NCI-H2107 (cell line): ENCODE results near the gene HOXC11.

ENCODE experiments used
- DNase-seq: peaks from one replicate; lab custom pipeline; 2025; lab: John Stamatoyannopoulos, UW

Gene HOXC11

DNA sequence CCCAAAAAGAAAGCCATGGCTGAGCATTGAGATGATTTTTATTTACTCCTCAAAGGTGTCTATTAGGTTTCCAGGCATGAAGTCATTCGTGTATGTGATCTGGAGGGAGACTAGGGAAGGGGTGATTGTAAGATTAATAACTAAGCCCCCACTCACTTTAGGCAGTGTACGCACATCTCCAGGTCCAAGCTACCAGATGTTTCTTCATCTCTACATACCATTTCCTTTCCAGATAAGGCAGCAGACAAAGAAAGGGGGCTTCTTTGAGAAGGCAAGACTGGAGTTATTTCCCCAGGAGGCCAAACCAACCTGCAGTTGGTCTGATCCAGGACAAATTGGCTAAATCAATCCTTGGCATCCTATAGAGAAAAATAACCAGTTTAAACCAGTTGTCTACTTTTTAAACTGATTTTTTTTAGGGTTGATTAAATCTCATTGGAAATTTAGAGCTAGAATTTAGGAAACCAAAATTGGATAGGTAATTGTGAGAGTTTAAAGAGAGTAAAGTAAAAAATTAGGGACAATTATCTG is 30.4 kb upstream of the HOXC11 start:
- no peak for DNase-seq

- no peak for DNase-seq
These were observed 28.7 kb upstream of the HOXC11 start for GRCh38 chr12:53944209-53944608.

DNA sequence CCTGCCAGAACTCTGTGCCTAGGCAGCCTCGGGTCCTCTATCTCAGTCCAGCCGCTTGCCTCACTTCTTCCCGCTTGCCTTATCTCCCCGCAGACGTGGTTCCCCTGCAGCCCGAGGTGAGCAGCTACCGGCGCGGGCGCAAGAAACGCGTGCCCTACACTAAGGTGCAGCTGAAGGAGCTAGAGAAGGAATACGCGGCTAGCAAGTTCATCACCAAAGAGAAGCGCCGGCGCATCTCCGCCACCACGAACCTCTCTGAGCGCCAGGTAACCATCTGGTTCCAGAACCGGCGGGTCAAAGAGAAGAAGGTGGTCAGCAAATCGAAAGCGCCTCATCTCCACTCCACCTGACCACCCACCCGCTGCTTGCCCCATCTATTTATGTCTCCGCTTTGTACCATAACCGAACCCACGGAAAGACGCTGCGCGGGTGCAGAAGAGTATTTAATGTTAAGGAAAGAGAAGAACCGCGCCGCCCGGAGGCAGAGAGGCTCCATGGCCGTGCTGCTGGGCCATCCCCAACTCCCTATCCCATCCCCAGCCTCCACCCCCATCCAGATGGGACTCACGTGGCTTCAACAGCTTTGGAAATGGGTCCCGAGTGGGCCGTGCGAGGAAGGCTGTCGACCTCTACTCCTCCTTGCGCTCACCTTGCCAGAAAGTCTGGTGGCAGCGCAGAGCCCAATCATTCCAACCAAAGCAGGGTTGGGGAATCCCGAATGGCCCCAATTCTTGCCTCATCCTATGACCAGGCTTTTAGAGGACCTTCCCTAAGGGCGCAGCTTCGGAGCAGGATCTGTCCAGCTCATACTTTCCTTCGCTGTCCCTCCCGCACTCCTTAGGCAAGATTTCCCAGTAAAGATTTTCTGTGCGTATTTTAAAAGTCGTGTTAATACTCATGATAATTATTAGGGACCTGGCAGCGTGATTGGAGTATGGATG is 27.7 kb upstream of the HOXC11 start:
- no peak for DNase-seq

GRCh38 chr12:53947743-53948142 is 25.2 kb upstream of the HOXC11 start:
- no peak for DNase-seq

DNA sequence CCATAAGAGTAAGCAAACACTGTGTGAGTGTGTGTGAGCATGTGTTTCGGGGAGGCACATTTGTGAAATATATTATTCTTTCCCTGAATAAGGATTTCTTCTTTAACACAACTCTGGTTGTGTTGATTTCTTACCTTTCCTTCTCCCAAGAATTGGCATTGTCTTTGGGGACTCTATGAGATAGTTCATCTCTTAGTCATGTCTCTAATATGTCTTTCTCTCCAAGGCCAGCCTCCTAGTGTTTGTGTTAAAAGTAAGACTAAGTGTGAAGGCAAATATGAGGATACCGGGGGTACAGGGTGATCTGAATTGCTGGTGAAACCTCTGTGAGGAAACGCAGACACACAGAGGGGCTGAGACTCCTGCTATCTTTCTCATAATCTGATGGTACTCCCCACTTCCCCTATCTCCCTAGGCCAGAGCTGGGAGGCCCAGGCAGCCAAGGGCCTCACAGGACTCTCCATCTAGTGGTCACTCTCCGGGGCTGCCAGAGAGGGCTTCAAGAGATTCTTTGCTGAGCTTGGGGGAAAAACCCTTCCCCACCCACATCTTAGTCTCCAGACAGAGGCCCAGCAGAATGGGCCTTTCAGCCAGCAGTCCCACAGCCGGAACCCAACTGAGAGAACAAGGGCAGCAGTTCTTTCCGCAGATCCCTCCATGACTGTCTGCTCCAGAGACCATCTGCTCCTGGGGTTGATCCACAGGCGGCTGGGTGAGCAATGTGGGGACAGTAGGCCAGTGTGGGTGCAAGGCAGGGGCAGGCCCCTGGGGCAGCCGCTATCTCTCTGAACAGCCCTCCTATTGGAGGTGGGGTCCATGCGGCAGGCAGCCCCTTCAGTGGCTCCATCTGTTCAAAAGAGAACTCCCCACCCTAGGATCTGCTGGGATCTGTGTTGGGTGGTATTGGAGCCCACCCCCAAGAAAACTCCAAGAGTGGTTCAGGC is 24.0 kb upstream of the HOXC11 start:
- DNase-seq = no peak

DNA sequence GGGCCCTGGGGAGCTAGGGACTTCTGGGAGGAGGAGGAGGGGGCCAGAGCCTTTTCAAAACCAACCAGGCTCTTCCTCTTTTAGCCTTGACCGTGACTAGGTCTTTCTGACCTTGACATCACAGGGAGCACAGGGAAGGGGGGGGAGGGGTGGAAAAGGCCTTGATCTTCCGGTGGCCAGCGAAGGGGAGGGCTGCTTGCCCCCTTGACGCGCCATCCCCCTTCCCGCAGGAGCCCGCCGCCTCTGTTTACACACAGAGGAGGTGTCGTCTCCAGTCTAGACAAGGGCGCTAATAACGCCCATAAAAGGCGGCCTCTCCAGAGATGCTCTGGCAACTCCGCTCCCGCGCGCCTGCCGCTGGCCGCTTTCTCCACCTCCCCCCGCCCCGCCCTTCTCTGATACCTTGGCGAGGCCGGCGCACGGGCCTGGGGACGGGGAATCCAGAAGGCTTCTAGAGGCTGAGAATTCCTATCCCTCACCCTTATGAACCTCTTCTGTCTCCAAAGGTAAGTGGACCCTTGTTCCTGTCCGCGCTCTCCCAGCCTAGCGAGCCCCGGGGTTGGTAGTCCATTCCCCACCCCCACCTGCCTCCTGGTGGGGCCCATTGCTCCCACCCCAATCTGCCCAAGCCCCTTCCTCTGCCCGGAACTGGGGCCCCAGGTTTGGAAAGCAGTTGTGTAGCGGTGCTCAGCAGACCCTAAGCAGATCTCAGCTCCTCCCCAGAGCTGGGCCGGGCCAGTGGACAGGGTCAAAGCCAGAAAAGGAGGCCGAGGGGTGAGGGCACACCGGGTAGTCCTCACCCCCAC is 23.1 kb upstream of the HOXC11 start:
- DNase-seq = no peak

DNA sequence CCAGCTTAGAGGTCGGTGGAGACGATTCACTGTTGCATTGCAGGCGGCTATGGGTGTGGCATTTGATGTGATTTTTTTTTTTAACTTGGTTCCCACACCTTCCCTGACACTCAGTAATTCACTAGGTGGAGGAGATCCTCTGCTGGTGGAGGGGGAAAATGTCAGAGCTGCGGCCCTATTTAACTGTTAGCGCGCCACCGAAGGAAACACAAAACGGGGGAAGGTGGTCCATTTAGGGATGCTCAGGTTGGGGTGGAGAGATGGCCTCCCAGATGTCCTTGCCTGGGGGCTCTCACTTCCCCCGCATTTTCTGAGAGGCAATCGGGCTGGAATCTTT is 22.5 kb upstream of the HOXC11 start:
- no peak for DNase-seq

GRCh38 chr12:53950789-53951576 is 21.9 kb upstream of the HOXC11 start:
- no peak for DNase-seq

DNA sequence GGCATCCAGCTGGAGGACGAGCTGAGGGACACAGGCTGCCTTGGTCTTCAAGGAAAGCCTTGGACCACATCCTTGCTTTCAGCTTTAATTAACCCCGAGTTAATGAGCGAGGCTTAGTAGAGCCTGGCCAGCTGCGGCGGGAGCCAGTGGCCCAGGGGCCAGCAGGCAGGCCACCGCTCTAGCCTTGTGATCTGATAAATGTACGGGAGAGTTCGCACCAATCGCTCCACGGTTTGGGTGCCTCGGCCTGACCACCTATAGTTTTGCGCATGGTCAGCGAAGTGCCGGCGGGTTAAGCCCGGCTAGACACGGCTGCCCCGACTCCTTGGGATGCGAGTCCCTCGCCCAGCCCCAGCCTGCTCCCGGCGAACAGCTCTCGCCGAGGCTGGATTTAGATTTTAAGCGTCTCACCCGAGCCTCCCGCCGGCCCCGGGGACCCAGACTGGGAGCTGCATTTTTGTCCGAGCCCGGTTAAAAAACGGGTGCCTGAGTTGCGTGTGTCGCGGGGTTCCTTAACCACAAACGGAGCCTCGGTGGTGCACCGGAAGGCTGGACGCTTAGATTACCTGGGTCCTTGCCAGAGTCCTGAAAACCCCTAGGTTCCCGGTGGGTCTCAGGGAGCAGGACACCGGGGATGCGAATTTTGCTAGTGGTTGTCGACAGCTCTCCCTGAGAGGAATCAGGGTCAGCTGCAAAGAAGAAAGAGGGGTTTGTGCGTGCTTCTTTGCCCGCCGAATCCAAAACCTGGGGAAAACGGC is 21.2 kb upstream of the HOXC11 start:
- no peak for DNase-seq

GRCh38 chr12:53952335-53952694 is 20.6 kb upstream of the HOXC11 start:
- DNase-seq = no peak

DNA sequence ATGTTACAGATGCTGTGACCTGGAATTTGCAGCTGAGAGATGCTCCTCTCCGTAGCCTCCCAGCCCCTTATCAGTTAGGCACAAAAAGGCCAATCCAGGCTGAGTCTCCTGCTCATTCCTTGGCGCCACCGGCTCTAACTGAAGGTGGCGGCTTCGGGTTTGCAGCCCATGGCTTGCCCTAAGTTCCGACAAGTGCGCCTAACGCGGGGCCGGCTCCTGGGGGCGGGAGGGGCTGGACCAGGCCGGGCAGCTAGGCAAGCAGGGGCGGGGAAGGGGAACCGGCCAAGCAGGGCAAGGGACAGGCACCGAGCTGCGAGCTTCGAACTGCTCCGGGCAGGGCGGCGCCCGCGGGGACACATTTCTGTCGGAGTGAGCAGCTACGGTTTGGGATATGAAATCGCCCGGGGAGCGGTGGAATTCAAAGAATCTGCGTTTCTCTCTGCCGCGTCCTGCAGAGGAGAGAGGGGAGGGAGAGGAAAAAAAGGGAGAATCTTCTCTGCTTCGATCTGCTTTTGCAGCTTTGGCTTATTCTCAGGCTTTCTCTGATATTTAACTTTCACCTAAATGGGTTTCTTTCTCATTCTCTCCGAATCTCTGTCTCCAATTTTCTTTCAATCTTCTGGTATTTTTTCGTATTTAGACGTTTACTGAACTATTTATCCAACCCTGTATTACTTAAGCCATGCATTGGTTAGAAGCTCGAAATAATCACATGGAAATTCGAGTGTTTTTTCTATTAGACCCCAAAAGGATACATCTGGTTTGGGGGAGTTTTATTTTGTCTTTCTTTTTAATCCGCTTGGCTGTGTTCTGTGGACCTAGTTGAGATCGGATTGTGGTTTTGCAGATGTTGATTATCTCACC is 19.8 kb upstream of the HOXC11 start:
- no peak for DNase-seq

DNA sequence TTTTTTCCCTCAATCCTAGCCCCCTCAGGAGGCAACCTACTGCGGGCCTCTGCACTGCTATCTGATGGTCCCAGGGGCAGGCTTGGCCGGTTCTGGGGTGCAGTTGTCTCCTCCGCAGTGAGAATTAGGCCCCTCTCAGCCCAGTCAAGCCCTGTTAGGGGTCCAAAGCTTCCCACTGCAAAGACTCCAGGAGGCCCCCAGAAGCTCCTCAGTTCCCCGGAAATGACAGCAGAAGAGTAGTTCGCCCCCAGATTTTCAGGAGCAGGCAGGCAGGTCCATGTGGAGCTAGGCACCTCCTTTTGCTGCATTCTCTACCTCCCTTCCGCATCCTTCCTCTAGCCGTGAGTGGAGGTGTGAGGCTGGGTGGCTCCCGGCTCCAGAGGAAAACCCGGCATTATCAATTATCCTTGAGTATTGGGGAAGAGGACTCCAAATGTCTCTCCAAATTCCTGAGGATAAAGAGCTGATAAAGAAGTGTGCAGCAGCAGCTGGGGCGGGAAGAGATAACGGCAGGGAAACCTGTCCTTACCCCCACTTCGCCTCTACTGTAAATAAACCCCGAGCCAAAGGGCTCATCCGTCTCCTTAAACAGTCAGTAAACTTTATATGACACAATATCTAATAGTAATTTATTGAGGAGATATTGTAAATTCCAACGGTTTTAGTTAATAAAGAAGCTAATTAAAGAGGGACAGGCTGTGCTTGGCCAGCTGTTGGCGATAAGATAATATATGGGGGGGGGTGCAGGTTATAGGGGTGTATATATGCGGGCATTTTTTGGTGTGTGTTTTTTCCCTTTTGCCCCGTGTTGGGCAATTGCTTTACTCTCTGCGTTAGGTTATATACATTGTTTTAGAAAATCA is 18.9 kb upstream of the HOXC11 start:
- DNase-seq = no peak

DNA sequence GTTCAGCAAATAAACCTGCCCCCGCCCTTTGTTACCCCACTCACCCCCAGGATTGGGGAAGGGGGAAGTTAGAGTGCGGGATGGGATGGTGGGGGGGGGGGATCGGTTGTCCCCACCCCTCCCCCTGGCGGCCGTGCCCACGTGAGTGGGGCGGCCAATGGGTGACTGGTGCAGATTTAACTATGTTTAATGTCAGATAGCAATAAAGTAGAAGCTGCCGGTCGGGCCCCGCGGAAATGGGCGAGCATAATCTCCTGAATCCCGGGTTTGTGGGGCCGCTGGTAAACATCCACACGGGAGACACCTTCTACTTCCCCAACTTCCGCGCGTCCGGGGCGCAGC is 18.3 kb upstream of the HOXC11 start, which contains the start of gene HOXC12:
HOXC12 (plus strand) TSS at position 210 of the 342 bp plus-strand sequence; CDS start at position 237, 27 bp downstream.
- no peak for DNase-seq

DNA sequence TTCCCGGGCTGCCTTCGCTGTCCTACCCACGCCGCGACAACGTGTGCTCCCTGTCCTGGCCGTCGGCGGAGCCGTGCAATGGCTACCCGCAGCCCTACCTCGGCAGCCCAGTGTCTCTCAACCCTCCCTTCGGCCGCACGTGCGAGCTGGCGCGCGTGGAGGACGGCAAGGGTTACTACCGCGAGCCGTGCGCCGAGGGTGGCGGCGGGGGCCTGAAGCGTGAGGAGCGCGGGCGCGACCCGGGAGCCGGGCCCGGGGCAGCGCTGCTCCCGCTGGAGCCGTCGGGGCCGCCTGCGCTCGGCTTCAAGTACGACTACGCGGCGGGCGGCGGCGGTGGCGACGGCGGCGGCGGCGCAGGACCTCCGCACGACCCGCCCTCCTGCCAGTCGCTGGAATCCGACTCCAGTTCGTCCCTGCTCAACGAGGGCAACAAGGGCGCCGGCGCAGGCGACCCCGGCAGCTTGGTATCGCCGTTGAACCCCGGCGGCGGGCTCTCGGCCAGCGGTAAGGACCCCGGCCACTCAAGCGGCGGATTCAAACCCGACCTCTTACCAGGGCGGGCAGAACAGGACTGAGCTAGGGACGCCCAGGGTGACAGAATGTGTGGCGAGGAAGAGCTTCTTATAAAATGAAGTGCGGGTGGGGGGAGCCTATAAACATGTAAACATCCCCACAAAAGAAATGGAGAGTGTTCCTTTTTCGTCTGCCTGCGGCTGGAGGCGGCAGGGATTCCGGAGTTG is 17.7 kb upstream of the HOXC11 start:
- no peak for DNase-seq

- no peak for DNase-seq
These were observed 17.1 kb upstream of the HOXC11 start for GRCh38 chr12:53955776-53956250.

DNA sequence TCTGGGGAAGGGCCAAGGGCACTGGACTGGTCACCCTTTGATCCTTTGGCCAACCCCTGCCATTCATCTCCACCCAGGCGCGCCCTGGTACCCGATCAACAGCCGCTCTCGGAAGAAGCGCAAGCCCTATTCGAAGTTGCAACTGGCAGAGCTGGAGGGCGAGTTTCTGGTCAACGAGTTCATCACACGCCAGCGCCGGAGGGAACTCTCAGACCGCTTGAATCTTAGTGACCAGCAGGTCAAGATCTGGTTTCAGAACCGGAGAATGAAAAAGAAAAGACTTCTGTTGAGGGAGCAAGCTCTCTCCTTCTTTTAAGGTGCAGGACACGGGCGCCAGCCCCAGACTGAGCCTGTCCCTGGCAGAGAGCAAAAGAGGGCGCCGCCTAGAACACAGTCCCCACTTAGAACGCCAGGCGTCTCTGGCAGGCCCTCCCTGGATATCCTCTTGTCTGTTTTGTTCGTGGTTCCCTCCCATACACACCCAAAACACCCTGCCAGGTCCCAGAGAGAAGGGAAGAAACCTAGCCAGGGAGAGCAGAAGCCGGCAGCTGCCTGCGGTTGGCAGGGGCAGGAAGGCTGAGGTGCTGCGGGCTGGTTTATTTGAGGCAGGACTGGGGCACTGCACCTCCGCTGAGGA is 16.6 kb upstream of the HOXC11 start:
- no peak for DNase-seq

DNA sequence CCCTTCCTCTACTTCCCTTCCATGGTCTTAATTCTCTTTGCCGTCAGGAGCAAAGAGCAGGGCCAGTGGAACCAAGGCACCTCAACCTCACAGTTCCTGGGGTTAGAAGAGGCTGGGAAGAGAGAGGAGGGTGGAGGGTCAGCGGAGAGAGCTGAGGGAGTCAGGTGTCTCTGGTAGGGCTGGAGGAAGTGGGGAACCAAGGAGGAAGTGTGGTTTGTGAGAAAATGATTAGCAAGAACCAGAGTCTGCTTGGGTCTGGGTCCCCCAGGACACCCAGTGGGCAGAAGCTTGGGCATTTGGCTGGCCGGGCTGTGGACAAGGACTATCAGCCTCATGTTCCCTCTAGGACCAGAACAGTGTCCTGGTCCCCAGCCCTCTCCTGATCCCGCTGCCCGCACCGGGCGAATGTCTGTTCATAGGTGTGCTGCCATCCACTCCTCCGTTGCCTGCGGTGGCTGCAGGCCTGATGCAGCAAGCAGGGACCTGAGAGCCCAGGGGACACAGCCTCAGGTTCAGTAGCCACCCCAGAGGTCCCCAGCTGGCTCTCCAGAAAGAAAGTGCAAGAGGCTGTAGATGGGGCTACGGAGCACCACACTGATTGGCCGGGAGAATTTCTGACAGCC is 15.9 kb upstream of the HOXC11 start:
- no peak for DNase-seq
